ENCODE measurements around the gene APBB2. TPM values are rescaled to one million over a fixed set of nuclear protein-coding genes. Genes with fewer than 3 reads are reported as not detected.

The APBB2 gene
- total and polyA plus RNA-seq, 2 of the 8 experiments (the other 6 are each of a cell fraction or from before 2014, with no cell fraction given), result 58.7 to 59.4 TPM

DNA sequence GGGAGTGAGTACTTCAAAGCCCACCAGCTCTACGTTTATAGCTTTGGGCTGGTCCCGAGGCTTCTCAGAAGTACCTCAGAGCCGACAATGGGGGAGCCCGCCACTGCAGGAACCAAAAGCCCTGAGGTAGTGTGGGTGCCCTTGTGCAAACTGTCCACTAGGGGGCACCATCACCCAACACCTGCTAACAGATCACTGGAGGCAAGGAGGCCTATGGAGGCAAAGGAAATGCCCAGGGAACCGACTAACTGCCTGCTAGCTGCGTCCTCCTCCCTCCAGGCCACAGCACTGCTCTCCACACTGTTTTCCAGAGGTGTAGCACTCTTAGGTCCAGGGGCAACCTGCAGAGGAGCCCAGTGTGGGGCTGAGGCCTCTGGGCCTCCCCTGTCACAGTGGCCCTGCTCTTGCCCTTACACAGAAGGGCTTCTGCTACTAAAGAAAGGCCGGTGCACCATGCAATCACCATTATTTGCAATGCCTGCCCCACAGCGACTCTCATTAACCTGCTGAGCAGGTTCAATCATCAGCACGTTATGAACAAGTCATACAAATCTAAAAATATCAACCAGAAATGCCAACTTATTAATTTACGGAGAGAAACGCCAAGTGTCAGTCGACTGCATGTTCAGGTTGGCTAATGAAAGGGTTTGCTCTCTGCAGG, 305.5 kb downstream of the APBB2 start:
- Histone ChIP-seq H3K4me2 (ENCODE audit: insufficient read depth in 1 of 2, low read depth in 2 of 2, low read length in 2 of 2) (peak overlapping the region in 1 of 2 experiments; percentile 44; a peak in 1 of 4 replicates), H3K27ac (ENCODE audit: low read depth, low read length) (no peak overlapping the region), H4K5ac (ENCODE audit: insufficient read length, low read depth, low read length) (no peak overlapping the region), H4K20me1 (replicated peaks in 1 of 2; ENCODE audit: control insufficient read depth in 1 of 2, insufficient read depth in 2 of 2, low read length in 2 of 2) (no peaks in the 10 kb centered on the region), H3K4me3 (ENCODE audit: extremely low read depth in 1 of 4, insufficient read depth in 2 of 4, low read depth in 3 of 4, low read length in 4 of 4) (no peak overlapping the region), H3K79me1 (ENCODE audit: low read depth, low read length) (no peaks in the 10 kb centered on the region), H3K9me3 (ENCODE audit: insufficient read depth in 2 of 2, low read depth in 1 of 2, low read length in 1 of 2) (no peaks in the 10 kb centered on the region), H2AK5ac (ENCODE audit: low read depth, low read length) (no peak overlapping the region), H3K27me3 (replicated peaks in 1 of 4; ENCODE audit: control insufficient read depth in 3 of 4, extremely low read depth in 1 of 4, insufficient read depth in 3 of 4, low read length in 3 of 4) (no peaks in the 10 kb centered on the region), H3K9ac (replicated peaks in 1 of 4; ENCODE audit: extremely low read depth in 1 of 4, low read depth in 3 of 4, low read length in 3 of 4) (no peak overlapping the region), H3K23ac (ENCODE audit: insufficient read length) (no peak overlapping the region), H4K91ac (replicated peaks; ENCODE audit: insufficient read length, low read length) (no peak overlapping the region), H3K4ac (replicated peaks; ENCODE audit: insufficient read length, low read depth, low read length) (no peak overlapping the region), H3K18ac (ENCODE audit: extremely low read depth, low read length) (no peak overlapping the region), H2BK12ac (ENCODE audit: low read depth, low read length) (no peak overlapping the region), H3K56ac (replicated peaks; ENCODE audit: insufficient read length, low read depth, low read length) (no peak overlapping the region), H2BK15ac (ENCODE audit: low read length) (no peak overlapping the region), H3K79me2 (ENCODE audit: control insufficient read depth in 1 of 2, insufficient read depth in 2 of 2, low read length in 2 of 2) (no peaks in the 10 kb centered on the region), H2BK20ac (ENCODE audit: low read length) (no peak overlapping the region), H3K23me2 (ENCODE audit: low read depth, low read length) (no peaks in the 10 kb centered on the region; the same call in 1 of the 2 replicates), H3K36me3 (ENCODE audit: control insufficient read depth in 2 of 4, insufficient read depth in 4 of 4, low read length in 3 of 4) (no peaks in the 10 kb centered on the region), H4K8ac (ENCODE audit: extremely low read depth, insufficient read depth, low read length) (no peak overlapping the region), H2BK120ac (replicated peaks; ENCODE audit: low read depth, low read length) (no peak overlapping the region), H3K4me1 (replicated peaks in 1 of 4; ENCODE audit: control insufficient read depth in 3 of 4, insufficient read depth in 4 of 4, low read length in 3 of 4) (peaks cover 0 to 7% (median 4%) of the 10 kb centered on the region in 4 experiments; a peak in 5 of 7 replicates), H2AFZ (ENCODE audit: low read length) (no peak overlapping the region), H2BK5ac (ENCODE audit: low read depth, low read length) (no peak overlapping the region), H3K14ac (ENCODE audit: insufficient read length) (no peak overlapping the region)
- FAIRE-seq (peak; percentile 76), DNase-seq (ENCODE audit: low read depth in 1 of 2, low spot score in 2 of 2) (peak; percentile 69 to 88)
- CTCF ChIA-PET (ENCODE audit: partially characterized antibody), result interaction anchor here (0.6 to 14.6 kb wide), 38 partner anchors 9 to 392 kb away, joined by 3 to 224 read pairs (median 4); partner anchors contain the start of genes APBB2 and UCHL1
- 62% methylated on average over 12 of the region's 12 CpGs; no CpG with 5 or more reads in 1 of the 2 experiments for whole genome bisulfite sequencing, 2 experiments (ENCODE audit: extremely low coverage in 1 of 2, insufficient coverage in 1 of 2, insufficient read length in 1 of 2, insufficient replicate concordance in 2 of 2, low coverage in 1 of 2, low lambda C conversion rate in 2 of 2, missing lambda C conversion rate in 1 of 2)
- POLR2A ChIA-PET (ENCODE audit: partially characterized antibody), result interaction anchor here (1.5 to 2.0 kb wide), 3 partner anchors 16 to 350 kb away, joined by 4 to 10 read pairs (median 4); partner anchors contain the start of gene UCHL1
- TF ChIP-seq JUN (IDR thresholded peaks at IDR 0.05; ENCODE audit: low read depth, low read length), result 0 out of 2 replicates have a peak, but pooled peaks have one; percentile 11
- TF ChIP-seq POLR2A (IDR thresholded peaks at IDR 0.05; ENCODE audit: control extremely low read depth in 1 of 2, low read depth in 2 of 2, low read length in 2 of 2), result no peak
- TF ChIP-seq, protein P1, sequence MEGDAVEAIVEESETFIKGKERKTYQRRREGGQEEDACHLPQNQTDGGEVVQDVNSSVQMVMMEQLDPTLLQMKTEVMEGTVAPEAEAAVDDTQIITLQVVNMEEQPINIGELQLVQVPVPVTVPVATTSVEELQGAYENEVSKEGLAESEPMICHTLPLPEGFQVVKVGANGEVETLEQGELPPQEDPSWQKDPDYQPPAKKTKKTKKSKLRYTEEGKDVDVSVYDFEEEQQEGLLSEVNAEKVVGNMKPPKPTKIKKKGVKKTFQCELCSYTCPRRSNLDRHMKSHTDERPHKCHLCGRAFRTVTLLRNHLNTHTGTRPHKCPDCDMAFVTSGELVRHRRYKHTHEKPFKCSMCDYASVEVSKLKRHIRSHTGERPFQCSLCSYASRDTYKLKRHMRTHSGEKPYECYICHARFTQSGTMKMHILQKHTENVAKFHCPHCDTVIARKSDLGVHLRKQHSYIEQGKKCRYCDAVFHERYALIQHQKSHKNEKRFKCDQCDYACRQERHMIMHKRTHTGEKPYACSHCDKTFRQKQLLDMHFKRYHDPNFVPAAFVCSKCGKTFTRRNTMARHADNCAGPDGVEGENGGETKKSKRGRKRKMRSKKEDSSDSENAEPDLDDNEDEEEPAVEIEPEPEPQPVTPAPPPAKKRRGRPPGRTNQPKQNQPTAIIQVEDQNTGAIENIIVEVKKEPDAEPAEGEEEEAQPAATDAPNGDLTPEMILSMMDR (IDR thresholded peaks at IDR 0.05; ENCODE audit: control extremely low read depth in 1 of 3, insufficient read depth in 1 of 3, low read depth in 1 of 3, low read length in 3 of 3), result peak; percentile 98 to 100 (median 99)
- peak; percentile 40; the same call in 1 of the 2 replicates for TF ChIP-seq YY1 (IDR thresholded peaks at IDR 0.05; ENCODE audit: low read depth, low read length)
- TF ChIP-seq TBP (IDR thresholded peaks at IDR 0.05; ENCODE audit: low read depth, low read length), result 0 out of 2 replicates have a peak, but pooled peaks have one; percentile 11
- no peak for TF ChIP-seq TAF7 (optimal IDR thresholded peaks at IDR 0.05; ENCODE audit: borderline replicate concordance, low read depth, low read length)
- no peak for TF ChIP-seq CHD1 (IDR thresholded peaks at IDR 0.05; ENCODE audit: low read depth, low read length)
- TF ChIP-seq KDM1A (IDR thresholded peaks at IDR 0.05; ENCODE audit: borderline replicate concordance, low read length), result peak; percentile 32; the same call in 1 of the 2 replicates
- TF ChIP-seq TEAD4 (IDR thresholded peaks at IDR 0.05; ENCODE audit: low read depth, low read length), result 0 out of 2 replicates have a peak, but pooled peaks have one; percentile 6
- no peak for TF ChIP-seq KDM5A (IDR thresholded peaks at IDR 0.05; ENCODE audit: low read length)

Data from H1 (cell line).